Stimulated activated CD8-positive, alpha-beta memory T cell treated with anti-CD3 and anti-CD28 coated beads, Interleukin-12 subunit alpha, Interleukin-12 subunit beta, amount 100 ng/mL, for 24 hours (primary cell): ENCODE results near the gene CALD1.
"Not testable (repeated sequence)": the region's sequence is repeated elsewhere in the genome, so short reads cannot be mapped to it uniquely, and the experiment has no call there.

ENCODE experiments used
- DNase-seq: peaks from one replicate; pipeline ENCODE4 v3.0.0-alpha.2; 2020; ENCODE audit errors: extremely low read depth

The CALD1 gene

DNA sequence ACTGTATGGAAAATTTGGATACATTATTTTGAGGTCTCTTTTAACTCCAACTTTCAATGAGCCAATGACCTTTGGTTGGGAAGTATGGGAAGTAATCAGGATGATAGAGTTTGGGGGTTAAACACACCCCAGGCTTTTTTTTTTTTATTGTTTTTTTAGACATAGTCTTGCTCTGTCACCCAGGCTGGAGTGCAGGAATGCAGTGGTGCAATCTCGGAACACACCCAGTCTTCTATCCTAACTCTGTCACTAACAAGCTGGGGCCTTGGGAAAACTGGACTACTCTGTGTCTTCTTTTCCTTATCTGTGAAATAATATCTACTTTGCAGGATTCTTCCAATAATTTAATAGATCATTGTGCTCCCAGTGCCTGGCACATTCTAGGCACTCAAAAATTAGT lies 169.3 kb downstream of the CALD1 start:
- no peak for DNase-seq

DNA sequence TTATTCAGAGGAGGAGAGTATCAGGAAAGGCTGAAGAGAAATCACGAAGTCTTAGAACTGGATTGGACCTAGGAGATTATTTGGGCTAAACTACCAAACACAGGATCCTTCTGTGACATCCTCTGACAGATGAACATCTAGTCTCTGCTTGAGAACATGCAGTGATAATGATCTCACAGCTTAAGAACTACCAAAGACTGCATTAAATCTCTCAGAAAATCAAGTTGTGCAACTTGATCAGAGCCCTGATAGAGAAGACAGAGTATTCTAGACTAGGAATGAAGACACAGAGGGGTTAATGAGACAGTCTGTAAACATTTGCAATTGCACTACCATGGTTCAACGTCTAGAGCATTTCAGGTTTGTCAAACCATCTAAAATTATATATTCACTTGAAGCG lies 169.7 kb downstream of the CALD1 start:
- no peak for DNase-seq

DNA sequence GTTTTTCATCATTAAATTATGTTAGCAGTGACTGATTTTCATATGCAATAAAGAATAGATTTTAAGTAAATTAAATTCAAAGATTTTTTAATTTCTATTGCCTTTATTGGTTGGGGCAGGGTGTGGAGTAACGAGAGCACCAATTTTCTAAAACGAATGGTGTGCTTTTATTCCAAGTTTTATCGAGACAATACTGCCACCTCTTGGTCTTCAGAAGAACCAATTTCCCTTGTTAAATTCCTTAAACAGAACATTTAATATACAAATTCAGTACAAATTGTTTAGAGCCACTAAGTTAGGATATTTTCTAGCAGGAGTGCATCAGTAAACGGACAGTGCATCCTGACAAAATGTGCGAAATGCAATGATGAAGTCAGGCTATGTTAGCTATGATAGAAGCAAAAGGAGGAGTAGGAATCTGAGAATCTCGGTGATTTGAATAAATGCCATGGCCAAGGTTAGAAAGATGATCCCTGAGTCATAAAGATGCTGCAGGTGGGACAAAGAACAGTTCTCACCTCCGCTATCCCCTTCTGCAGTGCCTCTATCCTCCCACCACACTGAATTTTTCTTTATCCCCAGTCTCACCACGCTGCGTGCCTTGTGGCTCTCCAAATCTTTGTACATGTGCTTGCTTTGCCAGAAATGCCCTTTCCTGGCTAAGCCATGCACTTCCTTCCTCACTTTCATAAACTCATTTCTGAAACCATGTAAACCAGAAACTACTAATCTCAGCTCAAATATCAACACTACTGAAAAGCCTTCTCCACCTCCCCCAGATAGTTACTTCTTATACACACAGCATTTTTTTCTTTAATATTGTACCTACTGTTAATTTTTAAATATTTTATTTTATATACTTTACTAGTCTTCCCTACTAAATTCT lies 175.0 kb downstream of the CALD1 start:
- DNase-seq = no peak

DNA sequence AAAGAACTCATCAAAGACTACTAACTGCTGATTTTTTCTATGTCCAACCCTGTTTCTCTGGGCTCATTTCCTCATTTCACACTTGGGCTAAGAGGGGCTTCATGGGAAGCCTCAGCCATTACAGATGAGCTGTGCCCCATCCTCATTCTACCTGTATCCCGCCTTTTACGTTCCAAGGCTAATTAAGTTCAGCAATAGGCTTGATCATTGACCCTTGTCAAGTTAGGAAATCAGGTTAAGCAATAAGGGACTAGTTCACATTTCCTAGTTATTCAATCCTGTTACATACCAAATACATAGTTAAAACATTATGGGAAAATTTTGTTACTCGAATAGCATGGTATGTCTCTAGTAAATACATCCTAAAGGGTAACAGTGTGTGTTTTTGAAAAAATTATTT lies 177.6 kb downstream of the CALD1 start:
- DNase-seq = no peak

DNA sequence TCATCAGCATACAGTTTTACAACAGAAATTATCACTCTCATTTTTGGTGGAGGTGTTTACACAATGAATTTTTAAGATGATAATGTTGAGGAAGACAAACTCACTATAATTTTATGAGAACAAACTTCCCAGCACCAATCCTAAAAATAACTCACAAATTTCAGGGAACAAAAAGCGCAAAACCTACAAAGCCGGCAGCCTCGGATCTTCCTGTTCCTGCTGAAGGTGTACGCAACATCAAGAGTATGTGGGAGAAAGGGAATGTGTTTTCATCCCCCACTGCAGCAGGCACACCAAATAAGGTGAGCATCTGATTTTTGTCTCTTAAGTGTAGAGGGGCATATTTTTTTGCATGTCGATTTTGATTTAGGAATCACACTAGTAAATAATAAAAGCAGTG lies 180.4 kb downstream of the CALD1 start:
- no peak for DNase-seq

DNA sequence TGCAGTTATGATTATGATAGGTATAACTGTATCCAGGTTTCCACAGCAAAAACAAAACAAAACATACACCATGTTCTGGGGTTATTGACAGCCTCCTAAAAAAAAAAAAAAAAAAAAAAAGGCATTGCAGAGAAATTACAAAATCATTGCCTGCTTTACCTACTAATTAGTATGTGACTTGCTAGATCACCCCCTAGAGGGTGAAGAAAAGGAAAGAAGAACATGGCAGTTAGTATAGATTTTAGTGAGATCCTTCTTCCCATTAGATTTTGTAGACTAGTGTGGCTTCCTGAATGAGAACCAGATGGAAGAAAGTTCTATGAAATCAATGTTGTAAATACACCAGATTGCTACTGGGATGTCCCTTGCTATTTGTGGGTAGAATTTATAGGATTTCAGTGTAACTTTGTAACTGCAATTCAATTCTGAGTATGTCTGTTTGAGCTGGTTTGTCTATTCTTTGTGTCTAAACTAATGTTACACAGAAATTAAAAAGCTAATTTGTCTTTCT lies 182.9 kb downstream of the CALD1 start:
- DNase-seq = no peak

DNA sequence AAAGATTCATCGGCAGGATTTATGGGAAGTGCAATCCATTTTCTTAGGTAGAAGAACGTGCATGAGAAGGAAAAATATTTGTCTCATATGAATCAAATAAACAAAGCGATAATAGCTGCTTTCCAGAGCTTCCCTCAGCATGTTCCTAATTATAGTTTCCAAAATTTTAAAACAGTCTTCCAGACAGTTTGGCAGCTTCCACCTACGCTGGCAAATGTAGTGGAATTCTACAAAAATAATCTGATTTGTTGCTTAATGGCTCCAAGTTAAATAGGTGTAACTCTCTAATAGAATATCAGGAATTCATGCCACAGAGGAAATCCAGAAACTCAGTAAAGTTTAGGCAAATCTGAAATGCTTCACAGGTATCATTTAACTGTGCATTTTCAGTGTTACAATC lies 183.6 kb downstream of the CALD1 start:
- DNase-seq = no peak

DNA sequence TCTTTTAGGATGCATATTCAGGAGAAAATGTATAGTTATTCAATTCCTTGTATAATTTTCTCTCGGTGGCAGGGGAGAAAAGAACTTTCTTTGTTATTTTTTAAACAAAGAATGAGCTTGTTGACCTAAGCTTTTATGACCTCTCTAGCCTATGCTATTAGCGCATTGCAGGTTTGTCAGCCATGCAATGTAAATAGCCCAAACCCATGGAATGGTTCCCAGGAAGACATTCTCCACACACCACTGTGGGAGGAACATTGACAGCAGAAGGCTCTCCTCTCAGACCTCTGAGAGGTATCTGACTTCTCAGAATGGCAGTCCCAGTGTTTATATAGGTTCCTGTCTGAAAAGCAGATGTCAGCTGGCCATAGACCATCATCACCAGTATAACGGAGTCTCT lies 187.3 kb downstream of the CALD1 start:
- no peak for DNase-seq

DNA sequence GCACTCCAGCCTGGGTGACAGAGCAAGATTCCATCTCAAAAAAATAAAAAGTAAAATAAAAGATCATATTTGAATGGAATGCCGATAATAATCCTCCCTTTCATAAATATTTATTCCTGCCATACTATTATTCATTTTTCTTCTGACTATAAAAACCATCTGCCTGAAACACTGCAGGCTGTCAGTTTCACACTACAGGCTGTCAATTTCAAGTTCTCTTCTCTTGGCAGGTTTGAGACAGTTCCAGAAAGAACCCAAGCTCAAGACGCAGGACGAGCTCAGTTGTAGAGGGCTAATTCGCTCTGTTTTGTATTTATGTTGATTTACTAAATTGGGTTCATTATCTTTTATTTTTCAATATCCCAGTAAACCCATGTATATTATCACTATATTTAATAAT lies 188.7 kb downstream of the CALD1 start:
- no peak for DNase-seq

DNA sequence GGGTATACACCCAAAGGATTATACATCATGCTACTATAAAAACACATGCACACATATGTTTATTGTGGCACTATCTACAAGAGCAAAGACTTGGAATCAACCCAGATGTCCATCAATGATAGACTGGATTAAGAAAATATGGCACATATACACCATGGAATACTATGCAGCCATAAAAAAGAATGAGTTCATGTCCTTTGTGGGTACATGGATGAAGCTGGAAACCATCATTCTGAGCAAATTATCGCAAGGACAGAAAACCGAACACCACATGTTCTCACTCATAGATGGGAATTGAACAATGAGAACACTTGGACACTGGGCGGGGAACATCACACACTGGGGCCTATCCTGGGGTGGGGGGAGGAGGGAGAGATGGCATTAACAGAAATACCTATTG lies 202.2 kb downstream of the CALD1 start:
- not testable (repeated sequence) for DNase-seq

DNA sequence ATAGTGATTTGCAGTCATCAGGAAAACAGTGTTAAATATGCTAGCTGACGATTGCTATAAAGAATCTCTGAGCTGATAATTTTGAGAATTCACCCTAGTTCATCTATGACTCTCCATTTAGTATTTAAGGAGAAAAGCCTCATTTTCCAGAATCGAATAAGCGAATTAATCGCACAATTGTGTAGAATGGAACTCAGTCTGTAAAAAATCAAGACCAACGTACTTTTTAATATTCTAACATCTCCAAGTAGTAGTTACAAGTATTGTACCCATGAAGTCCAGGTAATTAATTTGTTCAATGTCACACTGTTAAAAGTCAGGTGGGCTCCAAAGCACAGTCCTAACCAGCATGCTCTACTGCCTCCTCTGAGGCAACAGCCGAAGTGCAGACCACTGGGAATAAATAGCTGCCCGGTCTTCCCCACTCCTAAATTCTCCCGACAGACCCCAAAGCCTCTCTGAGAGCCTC lies 206.5 kb downstream of the CALD1 start:
- DNase-seq = no peak

DNA sequence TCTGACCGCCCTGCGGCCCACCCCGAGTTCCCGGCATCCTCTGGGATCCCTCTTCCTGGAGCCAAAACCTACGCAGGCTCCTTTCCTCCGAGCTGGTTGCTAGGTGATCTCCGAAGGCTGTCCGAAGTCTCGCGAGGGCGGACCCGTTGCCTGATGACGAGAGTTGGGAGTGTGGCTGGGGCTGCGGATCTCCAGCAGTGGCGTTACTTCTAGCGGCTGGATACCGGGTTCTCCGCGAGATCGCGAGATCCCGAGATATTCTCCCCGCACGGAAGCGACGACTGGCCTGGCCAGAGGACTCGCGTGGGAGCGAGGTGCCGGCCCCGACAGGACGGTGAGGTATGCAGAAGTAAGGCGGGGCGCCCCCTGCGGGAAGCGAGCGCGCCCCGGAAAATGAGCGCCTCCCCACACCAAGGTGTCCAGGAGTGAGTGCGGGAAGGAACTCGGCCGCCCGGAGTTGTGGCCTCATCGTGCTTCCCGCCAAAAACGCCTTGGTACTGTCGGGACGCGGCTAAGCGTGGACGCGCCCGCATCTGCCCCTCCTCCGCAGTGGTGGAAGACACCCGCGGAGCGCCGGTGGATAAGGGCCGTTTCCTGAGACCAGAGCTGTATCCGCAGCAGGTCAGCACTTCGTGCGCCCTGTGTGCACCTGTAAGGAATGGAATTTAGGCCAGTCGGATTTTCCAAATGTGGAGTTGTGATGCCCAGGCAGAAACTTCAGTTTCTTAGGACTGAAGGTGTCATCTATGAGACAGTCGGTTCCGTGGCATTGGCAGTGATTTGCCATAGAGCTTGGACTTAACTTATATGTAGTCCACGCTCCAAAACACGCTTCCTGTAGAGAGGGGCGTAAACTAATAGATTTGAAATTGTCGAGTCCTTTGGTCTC lies 207.2 kb downstream of the CALD1 start, which contains the start of gene AGBL3:
Gene AGBL3 (plus strand): TSS at position 146 of the 889 bp plus-strand sequence. CDS start 1,426 bp downstream, outside the sequence.
- DNase-seq = peak; percentile 70

DNA sequence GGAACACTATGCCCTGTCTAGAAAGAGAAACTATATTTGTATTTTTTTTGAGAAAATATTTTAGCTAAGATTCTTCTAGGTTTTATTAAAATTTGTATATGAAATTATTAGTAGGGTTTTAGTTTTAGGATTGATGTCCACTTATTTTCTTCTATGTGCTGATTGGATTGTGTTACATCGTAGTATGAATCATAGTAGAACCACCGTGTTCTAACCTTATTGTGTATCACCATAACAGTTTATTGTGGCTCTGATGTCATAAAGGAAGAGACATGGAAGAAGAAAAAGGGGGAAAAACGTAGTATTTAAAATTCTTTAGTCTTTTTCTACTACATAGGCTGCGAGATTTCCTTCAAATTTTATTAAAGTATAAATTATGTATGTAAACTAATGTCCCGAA lies 208.7 kb downstream of the CALD1 start:
- no peak for DNase-seq

DNA sequence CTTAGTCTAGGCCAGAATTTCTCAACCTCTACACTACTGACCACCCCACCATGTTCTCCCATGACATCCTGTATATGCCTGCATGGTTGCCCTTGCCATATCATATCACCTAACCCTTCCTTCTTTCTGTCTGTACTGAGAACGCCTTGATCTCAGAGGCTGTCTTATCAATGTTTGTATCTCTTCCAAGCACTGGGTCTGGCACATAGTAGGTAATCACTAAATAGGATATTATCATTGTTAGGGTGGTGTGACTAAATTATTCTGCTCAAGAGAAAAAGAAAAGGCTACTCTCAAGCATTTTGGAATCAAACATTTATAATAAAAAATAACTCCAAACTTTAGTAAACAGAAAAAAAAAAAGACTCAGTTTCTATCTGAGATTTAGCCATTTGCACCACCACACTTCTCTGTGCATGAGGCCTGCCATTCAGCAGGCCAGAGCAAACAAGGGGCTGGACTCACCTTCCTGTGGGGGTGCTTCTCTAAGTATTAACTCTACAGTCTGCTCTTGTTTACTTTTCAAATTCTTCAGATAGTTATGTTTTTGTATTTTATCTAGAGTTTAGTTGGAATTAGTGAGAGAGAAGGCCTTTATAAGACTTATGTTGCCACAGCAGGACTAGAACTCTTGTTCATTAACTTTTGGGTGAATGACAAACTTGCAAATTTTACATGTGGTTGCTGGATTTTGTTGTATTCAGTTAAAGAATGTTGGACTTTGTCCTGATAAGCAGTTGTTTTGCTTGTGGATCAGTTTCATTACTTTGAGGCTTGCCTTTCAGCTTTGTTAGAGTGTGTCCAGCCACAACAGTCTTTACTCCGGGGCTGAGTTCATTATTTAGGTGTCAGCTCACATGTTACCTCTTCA lies 212.3 kb downstream of the CALD1 start:
- no peak for DNase-seq

DNA sequence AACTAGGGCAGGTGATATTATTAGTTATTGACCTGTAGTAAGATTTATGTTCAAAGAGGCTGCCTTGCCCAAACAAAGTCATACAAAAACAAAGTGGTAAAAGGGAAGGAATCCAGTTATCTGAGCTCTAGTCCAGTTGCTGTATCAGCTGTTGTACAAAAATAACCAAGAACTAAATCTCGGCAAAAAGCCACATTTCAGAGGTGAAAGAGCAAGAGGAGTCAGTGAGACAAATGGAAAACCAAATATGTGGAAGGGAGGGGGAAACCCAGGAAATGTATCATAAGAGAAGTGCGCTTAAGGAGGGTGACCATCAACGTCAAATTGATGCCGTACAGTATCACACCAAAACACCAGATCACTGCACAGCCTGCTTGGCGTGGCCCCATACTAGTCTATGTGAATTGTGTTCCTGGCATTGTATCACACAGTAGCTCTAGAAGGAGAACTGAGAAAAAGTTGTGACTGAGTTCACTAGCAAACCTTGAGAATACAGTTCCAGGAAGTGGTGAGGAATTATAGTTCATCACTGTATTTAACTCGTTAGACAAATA lies 213.3 kb downstream of the CALD1 start:
- no peak for DNase-seq

DNA sequence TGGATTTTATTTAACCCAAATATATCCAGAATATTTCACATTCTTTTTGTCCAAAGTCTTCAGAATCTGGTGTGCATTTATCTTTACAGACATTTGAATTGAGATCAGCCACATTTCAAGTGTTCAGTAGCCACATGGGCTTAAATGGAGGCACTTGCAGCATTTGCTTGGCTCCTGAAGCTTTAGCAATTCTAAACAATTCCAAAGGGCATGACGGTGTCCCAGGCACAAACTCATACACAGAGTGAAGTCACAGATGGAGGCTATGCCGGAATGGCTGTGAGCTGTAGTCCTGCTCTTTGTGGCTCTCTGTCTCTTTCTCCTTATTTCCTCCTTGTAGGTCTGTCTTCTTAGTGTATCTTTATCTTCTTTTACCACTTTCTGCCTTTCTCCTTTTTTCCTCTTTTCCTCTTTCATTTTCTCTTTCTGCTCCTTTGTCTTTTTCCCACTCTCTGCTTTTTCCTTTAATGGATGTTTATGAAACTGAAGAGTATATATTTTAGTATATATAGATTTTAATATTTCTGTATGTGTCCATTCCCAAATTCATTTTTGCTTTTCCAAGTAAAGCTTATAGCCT lies 214.5 kb downstream of the CALD1 start:
- no peak for DNase-seq

DNA sequence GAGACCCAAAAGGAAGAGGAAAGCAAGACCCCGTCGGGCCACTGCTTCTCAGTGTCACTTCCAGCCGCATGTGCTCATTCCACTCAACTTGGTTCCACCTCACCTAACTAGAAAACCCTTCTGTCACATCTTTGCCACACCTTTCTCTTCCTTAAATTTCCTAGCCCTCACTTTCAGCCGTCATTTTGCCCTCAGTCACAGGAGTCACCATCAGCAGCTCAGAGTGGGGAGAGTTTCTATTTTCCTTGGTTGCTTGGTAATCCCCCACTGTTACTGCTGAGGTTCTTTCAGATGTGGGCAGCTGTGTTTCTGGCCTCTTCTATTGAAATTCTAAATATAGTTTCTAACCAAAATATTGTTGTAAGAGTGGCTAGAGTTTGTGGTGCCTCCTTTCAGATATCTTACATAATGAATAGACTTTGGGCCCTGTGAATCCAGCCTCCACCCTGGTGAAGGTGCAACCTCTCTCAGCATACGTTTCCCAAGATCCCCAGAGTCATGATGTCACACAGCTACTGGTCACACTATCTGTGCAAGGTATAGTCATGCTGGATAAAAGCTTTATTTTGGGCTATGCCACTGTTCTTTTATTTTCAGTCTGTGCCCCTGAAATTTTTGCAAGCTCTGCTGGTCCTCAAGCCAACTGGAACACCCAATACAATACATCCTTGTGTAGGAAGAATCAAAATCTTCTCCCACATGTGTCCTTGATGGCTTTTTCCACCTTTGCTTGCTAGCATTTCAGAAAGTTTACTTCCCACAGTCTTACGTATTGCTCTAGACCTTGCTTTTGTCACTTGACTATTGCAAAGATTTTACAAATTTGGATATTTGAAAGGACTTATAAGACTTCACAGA lies 216.0 kb downstream of the CALD1 start:
- no peak for DNase-seq

DNA sequence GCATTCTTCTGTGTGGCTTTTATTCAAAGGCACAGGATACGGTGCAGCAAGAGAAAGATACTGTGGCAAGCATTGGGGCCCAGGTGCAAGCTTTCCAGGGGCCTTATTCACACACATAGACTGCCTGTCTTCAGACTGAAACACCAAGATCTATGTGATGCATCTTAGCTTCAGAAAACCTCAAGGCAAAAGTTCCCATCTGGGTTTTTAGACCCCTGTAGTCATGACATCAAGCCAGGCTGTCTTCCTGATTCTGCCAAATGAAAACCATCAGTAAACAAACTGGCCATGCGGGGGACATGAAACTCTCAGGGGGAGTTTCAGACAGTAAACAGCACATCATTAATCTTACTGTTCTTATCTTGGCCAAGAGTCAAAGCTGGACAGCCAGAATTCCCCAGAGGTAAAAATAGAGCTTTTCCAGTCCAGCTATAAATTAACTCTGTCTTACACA lies 216.7 kb downstream of the CALD1 start:
- DNase-seq = no peak

DNA sequence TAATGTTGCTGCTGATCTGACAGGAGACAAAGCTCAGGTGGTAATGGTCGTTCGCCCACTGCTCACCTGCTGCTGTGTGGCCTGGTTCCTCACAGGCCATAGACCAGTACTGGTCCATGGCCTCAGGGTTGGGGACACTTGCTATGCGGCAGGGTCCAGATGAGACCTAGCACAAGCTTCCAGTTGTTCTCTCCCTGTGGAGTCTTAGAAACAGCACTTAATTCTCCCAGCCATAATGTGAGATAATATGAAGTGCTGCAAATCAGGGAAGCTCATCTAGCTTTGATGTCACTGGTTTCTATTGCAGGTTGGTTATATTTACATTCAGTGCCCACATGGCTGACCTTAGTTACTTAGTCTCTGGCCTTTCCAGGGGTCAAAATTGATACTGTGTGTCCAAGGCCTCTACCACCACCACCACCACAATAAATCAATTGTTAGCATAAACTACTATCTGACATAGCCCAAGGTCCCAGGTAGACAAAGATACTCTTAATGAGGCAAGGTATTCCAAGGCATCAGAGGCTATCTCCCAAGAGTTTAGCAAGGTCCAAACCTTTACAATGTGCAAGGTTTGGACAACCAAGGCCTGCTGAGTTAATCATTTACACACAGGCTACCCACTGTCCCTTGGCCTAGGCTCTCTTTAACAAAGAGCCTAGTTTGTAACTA lies 217.9 kb downstream of the CALD1 start:
- no peak for DNase-seq
